Calu3 (cell line): ENCODE data around the gene HS6ST3. TPM values are rescaled to one million over a fixed set of nuclear protein-coding genes. Genes with fewer than 3 reads are reported as not detected.

Experiments used
- BruUV-seq: library from RNA; stranded (reverse); fragments of 400-500 nt; replicated peaks from 2 replicates; lab custom pipeline; 2021; lab: Mats Ljungman, UMichigan
- CTCF ChIA-PET: fragments of 300-600 bp; sonication (Branson Sonifier 250); formaldehyde crosslinking; loops from one replicate; lab custom pipeline; 2022; ENCODE audit warnings: antibody characterized with exemption; lab: Charles Lee
- DNase-seq: peaks from one replicate; pipeline ENCODE4 v3.0.0; 2022
- H3K27ac Mint-ChIP-seq: one replicate; pipeline ENCODE4 v1.8.0; 2022; ENCODE audit warnings: mixed read lengths; ENCODE audit not compliant: unreplicated experiment
- H3K27me3 Mint-ChIP-seq: one replicate; pipeline ENCODE4 v1.8.0; 2022; ENCODE audit warnings: mixed read lengths; ENCODE audit not compliant: unreplicated experiment
- H3K36me3 Mint-ChIP-seq: one replicate; pipeline ENCODE4 v1.8.0; 2022; ENCODE audit warnings: mild to moderate bottlenecking, moderate library complexity, mixed read lengths; ENCODE audit not compliant: insufficient read depth, unreplicated experiment
- H3K4me1 Mint-ChIP-seq: one replicate; pipeline ENCODE4 v1.8.0; 2022; ENCODE audit warnings: mild to moderate bottlenecking, low read depth, mixed read lengths; ENCODE audit not compliant: unreplicated experiment
- H3K4me3 Mint-ChIP-seq: one replicate; pipeline ENCODE4 v1.8.0; 2022; ENCODE audit warnings: mild to moderate bottlenecking, low read depth, moderate library complexity, mixed read lengths; ENCODE audit not compliant: unreplicated experiment
- H3K9me3 Mint-ChIP-seq: one replicate; pipeline ENCODE4 v1.8.0; 2022; ENCODE audit warnings: low read depth, mixed read lengths; ENCODE audit not compliant: unreplicated experiment
- CTCF ChIP-seq: fragments of 200-600 bp; IDR thresholded peaks from one replicate; pipeline ENCODE4 v1.8.0; 2022; ENCODE audit warnings: antibody characterized with exemption; ENCODE audit not compliant: unreplicated experiment
- intact Hi-C: fragments of 100-400 bp; cut with micrococcal nuclease; formaldehyde crosslinking; loops from one replicate; pipeline ENCODE4 v1.10.0; 2022; ENCODE audit not compliant: unreplicated experiment
- total RNA-seq: library from RNA; stranded (reverse); gene quantifications from 2 replicates; pipeline ENCODE4 v1.2.3, GENCODE V29; 2022

Gene HS6ST3
- total RNA-seq, 1 experiment from 2014 or later = not detected

- intact Hi-C loops = no loop called here
- no peak for TF ChIP-seq CTCF
- H3K27me3 Mint-ChIP-seq = peaks cover 13% of the 10 kb centered on the region
- no peak overlapping the region for H3K4me3 Mint-ChIP-seq
- DNase-seq = no peak
- CTCF ChIA-PET = no interaction called here
- no peaks in the 10 kb centered on the region for H3K4me1 Mint-ChIP-seq
- H3K36me3 Mint-ChIP-seq = no peaks in the 10 kb centered on the region
- no TSS peak for BruUV-seq
- no peak overlapping the region for H3K27ac Mint-ChIP-seq
- H3K9me3 Mint-ChIP-seq = no peaks in the 10 kb centered on the region
Observed at GRCh38 chr13:96743296-96744089, 653.6 kb downstream of the HS6ST3 start.

DNA sequence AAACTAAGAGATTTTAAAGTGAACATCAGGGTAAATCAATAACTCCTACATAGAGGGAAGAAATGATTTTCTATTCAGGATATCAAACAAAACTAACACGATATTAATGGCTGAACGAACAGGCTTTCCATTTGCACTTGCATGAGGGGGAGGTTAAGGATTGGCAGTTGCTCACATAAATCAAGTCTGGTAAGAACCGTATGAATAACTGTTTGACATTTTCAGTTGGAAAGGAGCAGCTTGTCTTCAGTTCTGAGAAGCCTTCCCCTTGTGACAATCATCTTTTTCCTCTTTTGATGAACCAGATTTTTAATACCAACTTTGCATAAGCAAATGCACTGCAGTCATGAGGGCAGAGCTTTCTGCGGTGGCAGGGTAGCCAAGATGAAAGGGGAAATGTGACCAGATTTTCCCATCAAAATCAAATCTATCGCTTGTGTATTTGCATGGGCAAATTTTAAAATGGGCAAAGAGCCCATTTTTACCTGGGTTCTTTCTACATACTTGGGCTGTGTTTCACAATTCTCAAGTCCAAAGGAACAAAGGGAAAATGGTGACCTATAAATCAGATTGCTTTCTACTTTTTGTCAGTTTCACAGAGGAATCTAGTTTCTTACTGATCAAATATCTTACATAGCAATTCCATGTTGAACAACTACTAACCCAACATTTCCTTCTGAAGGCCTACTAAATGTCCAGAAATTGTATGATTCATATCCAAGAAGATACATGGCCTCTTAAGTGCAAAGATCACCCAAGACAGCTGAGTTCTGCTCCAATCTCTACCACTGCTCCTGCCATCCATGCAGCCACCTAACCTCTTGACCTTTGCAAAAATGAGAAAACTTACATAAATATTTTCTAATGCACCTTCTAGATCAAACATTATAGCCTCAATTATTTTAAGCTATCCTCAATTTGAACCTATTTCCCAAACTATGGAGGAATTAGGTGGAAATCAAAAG is 654.7 kb downstream of the HS6ST3 start:
- Mint-ChIP-seq H3K9me3 (no peaks in the 10 kb centered on the region), H3K4me1 (no peaks in the 10 kb centered on the region), H3K27me3 (peaks cover 6% of the 10 kb centered on the region), H3K4me3 (no peak overlapping the region), H3K36me3 (no peaks in the 10 kb centered on the region), H3K27ac (no peak overlapping the region)
- no peak for TF ChIP-seq CTCF
- BruUV-seq = no TSS peak
- intact Hi-C loops = no loop called here
- CTCF ChIA-PET = no interaction called here
- no peak for DNase-seq

- intact Hi-C loops = no loop called here
- no peak overlapping the region for H3K4me3 Mint-ChIP-seq
- no peak for DNase-seq
- CTCF ChIA-PET = no interaction called here
- no peak for TF ChIP-seq CTCF
- no peaks in the 10 kb centered on the region for H3K27me3 Mint-ChIP-seq
- no peaks in the 10 kb centered on the region for H3K9me3 Mint-ChIP-seq
- no TSS peak for BruUV-seq
- no peak overlapping the region for H3K27ac Mint-ChIP-seq
- no peaks in the 10 kb centered on the region for H3K4me1 Mint-ChIP-seq
- H3K36me3 Mint-ChIP-seq = no peaks in the 10 kb centered on the region
Observed at GRCh38 chr13:96746886-96747285, 657.0 kb downstream of the HS6ST3 start.

DNA sequence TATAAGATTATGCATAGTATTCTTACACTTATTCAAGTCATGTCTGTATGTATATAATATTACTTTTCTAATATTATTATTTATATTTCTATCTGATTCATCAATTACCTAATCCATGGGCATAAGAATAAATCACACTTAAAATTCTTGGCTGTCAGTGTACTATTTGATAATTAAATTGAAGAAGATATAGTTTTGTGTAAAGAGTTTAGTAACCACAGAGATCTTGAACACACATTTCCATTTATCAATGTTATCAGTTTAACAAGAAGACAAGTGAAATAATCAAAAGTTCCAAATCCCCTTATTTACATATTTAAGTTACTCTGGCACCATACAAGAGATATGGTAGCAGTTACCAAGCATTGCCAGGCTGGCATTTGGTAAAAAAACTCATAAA is 659.9 kb downstream of the HS6ST3 start:
- Mint-ChIP-seq H3K36me3 (no peaks in the 10 kb centered on the region), H3K27me3 (no peaks in the 10 kb centered on the region), H3K4me3 (no peak overlapping the region), H3K27ac (no peak overlapping the region), H3K9me3 (no peaks in the 10 kb centered on the region), H3K4me1 (no peaks in the 10 kb centered on the region)
- DNase-seq = no peak
- intact Hi-C loops = no loop called here
- CTCF ChIA-PET = no interaction called here
- TF ChIP-seq CTCF = no peak
- BruUV-seq = no TSS peak
